Measurements from ENCODE around the gene ALDH1L2.
"Not testable (repeated sequence)": the region's sequence is repeated elsewhere in the genome, so short reads cannot be mapped to it uniquely, and the experiment has no call there.

Gene ALDH1L2
- total RNA-seq = 0.47 to 0.62 reads per million in 2 donors

DNA sequence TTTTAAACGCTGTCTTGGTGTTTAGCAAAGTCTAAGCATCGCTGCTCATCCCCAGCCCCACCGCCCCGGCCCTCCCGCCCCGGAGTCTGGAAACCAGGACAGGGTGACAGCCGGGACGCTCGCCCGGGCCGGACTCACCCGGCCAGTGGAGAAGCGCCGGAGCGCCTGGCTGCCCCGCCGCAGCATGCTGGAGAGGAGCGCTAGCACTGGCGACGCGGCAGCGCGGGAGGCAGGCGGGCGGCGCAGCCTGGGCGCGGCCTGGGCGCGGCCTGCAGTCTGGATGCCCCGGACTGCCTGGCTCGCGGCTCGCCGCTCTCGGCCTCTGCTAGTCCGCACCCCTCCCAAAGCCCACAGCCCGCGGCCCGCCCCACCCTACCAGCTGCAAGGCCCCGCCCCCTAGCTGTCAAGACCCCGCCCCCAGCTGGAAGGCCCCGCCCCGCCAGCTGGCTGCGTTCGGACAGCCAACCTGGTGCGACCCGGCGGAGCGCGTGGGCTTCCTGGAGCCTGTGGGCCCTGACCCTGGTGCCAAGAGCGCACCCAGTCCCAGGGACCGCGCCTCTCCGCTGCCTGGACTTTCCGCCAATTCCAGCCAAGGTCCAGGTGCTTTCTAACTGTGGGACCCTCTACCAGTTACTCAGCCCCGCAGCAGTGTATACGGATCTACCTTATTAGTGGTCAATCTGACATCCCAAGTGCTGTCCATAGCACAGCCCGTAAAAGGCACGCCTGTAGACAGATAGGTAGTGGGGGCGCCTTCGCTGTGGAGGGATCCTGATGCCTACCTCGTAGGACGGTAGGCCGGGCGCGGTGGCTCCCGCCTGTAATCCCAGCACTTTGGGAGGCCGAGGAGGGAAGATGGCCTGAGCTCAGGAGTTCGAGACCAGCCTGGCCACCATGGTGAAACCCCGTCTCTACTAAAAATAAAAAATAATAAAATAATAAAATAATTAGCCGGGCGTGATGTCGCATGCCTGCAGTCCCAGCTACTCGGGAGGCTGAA is at the start of gene ALDH1L2:
Gene ALDH1L2, minus strand, starts transcription at position 208 of the 1,000 bp plus-strand sequence. Its CDS starts 22 bp downstream, at position 186.
- DNase-seq = peak; percentile 2 to 61 (median 19)

- peak in 1 of 5 experiments; percentile 28 for DNase-seq
Measured at GRCh38 chr12:105120551-105120950, 36.3 kb upstream of the ALDH1L2 start.

DNA sequence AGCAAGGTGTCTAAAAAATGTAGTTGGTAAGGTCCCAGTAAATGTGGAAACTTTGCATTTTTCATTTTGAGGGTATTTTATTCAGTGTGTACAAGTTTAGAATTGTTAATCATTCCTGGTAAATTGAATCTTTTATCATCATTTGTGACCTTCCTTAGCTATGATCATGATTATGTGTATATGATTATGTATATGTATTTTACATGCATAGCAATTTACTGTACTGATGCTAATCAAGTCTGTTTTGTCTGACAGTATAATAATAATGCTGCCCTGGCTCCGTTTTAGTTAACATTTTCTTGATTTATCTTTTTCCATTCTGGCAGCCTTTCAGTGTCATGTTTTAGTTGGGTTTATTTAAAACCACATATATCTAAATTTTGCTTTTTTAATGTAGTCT is 32.7 kb upstream of the ALDH1L2 start:
- DNase-seq = no peak

DNA sequence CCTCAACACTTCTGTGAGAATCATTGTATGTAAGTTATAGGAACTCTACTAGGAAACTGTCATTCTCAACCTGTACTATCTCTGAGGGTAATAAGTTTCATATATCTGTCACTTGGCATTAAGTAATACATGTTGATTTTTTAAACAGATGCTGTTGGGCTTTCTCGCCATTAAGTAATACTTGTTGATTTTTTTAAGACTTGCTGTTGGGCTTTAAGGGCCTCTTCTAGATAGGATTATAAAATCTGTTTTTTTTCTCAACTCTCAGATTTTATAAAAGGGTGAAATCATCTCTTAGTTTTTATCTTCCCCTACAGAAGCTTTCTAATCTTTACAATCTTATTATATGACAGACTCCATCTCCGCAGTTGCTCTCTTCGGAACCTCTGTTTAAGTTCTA is 28.8 kb upstream of the ALDH1L2 start:
- DNase-seq = no peak

- DNase-seq = no peak
Measured at GRCh38 chr12:105110851-105111250, 26.6 kb upstream of the ALDH1L2 start.

- peak in 1 of 5 experiments; percentile 12 for DNase-seq
Measured at GRCh38 chr12:105109465-105110212, 25.4 kb upstream of the ALDH1L2 start.

- peak; percentile 86 to 96 (median 90) for DNase-seq
Measured at GRCh38 chr12:105107494-105108371, 23.5 kb upstream of the ALDH1L2 start, which contains the start of gene WASHC4. Gene WASHC4, plus strand, starts transcription at chr12:105107731. Its CDS starts 70 bp downstream, at chr12:105107801.

DNA sequence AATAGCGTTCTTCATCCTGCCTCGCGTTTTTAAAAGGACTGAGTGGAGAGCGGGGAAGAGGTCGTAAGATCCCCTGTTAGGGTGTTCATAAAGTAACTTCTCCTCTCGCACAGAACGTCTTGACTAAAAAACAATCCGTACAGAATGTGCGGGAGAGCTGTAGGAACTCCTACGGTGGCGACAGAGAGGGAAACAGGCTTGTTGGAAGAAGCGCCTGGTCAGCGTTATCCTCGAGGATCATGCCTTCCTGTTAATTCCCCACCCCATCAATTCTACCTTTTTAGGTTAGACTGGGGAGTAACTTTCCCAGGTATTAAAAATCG is 22.9 kb upstream of the ALDH1L2 start:
- no peak for DNase-seq

DNA sequence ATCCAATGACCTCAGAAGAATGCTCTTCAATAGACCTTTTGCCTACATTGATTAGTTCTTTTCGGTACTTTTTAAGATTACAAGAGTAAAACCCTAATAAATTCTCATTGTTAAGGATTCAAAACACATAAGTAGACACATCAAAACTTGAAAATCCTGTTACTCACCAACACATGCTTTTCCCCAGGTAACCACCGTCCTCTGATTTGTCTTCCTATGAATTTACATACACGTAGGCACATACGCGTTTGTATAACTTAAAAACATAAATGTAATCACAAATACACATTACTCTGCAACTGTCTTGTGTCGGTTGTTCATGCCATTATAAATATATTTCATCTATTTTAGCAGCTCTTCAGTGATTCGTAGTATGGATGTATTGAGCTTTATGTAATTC is 22.4 kb upstream of the ALDH1L2 start:
- DNase-seq = no peak

DNA sequence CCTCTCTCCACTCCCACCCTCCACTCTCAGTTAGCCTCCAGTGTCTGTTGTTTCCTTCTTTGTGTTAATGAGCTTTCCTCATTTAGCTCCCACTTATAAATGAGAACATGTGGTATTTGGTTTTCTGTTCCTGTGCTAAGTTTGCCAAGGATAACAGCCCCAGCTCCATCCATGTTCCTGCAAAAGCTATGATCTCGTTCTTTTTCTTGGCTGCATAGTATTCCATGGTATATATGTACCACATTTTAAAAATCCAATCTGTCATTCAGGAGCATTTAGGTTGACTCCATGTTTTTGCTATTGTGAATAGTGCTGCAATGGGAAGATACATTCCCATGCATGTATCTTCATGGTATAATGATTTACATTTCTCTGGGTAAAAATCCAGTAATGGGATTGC is 20.5 kb upstream of the ALDH1L2 start:
- DNase-seq = no peak

GRCh38 chr12:105102673-105103072 is 18.4 kb upstream of the ALDH1L2 start:
- DNase-seq = no peak

GRCh38 chr12:105100998-105101397 is 16.7 kb upstream of the ALDH1L2 start:
- no peak for DNase-seq

DNA sequence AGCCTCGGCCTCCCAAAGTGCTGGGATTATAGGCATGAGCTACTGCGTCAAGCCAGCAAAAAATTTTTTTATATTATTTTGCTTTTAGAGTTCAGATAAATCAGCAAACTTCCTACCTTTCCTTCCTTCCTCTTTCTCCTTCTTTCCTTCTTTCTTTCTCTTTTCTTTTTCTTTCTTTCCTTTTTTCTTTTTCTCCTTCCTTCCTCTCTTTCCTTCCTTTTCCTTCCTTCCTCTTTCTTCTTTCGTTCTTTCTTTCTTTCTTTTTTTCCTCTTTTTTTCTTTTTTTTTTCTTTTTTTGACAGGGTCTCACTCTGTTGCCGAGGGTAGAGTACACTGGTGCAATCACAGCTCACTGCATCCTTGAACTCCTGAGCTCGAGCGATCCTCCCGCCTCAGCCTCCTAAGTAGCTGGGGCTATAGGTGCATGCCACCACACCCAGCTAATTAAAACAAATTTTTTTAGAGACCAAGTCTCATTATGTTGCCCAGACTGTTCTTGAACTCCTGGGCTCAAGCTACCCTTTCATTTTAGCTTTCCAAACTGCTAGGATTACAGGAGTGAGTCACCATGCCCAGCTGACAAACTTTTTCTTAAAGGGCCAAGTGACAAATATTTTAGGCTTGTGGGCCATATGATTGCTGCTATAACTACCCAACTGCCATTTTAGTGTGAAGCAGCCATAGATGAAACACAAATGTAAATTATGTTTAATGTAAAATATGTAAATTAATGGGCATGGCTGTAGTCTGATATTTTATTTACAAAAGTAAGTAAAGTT is 16.1 kb upstream of the ALDH1L2 start:
- no peak for DNase-seq

DNA sequence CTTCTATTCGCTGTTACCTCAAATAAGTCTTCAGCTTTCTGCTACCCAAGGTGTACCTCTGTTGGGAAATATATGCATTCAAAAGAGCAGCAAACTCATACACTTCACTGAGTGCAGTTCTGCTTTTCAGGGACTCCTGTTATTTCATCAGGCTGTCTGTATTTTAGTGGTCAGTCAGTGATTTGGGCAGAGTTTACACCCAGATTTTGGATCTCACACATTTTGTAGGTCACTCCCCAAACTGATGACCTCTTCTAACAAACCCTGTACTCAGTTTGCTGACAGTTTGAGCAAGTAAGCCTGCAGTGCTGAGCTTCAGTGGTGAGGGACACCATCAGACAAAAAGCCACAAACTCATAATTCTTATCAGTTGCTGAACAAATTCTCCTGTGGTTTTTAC is 15.1 kb upstream of the ALDH1L2 start:
- peak in 1 of 5 experiments; percentile 34 for DNase-seq

DNA sequence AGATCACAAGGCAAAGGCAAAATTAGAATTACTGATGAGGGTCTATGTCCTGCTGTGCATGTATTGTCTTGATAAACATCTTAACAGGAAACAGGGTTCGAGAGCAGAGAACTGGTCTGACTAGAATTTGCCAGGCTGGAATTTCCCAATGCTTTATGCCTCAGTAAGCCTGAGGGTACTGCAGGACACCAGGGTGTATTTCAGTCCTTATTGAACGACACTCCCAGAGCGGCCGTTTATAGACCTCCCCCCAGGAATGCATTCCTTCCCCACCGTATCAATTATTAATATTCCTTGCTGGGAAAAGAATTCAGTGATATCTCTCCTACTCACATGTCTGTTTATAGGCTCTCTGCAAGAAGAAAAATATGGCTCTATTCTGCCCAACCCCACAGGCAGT is 11.1 kb upstream of the ALDH1L2 start:
- not testable (repeated sequence) for DNase-seq

DNA sequence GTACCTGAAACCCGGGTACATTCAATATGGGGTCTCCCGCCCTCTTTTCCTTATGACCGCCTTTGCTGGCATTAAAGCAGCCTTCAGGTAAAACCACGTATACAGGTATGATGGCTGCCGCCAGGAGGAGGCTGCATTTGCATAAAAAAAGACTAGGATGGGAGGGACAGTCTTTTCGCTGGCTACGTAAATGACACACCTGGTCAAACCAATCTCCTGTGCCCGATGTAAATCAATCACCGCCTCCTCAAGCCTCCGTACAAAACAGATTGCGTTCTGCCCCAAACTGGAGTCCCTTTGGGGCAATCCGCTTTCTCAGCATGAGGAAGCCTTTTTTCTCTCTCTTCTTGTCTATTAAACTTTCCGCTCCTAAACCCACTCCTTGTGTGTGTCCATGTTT is 8.1 kb upstream of the ALDH1L2 start:
- no peak for DNase-seq

DNA sequence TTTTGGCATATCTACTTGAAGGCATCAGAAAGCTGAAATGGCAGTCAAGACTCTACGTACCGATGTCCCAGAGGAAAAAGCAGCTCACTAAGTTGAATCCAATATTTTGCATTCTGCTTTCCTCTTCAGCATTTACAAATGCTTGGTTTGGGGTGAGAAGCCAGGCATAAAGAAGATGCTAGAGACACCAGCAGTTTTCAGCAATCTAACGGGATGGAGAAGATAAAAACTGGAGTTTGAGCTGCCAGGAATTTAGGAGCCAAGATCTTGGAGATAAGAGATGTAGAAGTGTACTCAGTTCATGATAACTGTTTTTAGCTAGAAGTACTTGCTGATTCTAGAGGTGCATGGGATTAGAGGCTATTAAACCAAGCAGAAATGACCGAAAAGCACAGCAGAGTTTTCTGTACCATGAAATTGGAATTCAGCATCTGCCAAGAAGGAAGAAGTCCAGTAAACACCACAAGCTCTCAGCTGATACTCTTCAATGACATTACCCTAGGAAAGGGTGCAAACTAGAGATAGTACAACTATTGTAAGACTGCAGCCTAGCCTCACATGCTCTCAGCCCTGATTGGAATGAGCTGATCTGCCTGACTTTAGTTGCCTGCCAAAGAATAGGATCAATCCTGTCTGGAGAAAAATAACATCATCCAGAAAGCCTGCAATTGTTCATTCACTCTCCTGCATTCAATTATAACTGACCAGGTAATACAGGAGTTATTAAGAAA is 7.4 kb upstream of the ALDH1L2 start:
- DNase-seq = no peak

DNA sequence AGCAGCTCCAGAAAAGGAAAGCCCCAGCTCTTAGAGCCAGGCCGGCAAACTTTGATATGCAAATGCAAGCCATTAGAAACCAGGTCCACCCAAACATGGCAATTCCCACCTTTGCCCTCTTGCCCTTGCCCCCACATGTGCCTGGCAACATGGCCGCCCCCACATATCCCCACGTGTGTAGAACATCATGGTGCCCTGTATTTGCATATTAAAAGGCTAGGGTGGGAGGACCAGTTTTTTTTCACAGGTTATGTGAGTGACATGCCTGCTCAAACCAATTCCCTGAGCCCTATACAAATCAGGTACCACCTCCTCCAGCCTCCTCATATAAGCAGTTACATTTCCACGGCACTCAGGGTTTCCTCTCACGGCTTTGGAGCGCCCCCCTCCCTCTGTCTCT is 6.1 kb upstream of the ALDH1L2 start:
- no peak for DNase-seq

GRCh38 chr12:105089817-105090216 is 5.6 kb upstream of the ALDH1L2 start:
- no peak for DNase-seq

- no peak for DNase-seq
Measured at GRCh38 chr12:105085501-105085900, 1.2 kb upstream of the ALDH1L2 start.

DNA sequence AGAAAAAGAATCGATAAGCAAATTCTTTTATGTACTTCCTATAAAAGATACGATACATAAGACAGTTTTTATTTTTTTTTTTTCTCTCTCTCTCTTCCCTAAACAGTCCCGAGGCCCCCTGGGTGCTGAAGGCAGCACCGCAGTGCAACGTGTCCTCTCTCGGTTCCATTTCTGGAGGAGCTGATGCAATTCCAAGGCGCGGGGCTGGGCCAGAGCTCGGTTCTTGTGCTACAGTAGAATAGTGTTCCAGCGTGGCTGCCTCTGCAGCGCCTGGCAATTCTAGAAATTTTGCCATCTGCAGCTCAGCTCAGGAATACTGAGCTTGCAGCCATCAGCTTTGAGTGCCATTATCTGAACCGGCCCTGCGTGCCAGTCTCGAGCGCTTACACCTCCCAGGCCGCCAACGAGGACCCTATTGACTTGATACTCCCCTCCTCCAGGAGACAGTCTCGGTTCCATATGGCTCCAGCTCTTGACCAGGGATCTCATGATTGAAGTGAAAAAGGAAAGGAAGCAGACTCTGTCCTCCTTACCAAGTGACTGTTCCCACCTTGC is 630 bp downstream of the ALDH1L2 start:
- no peak for DNase-seq
